ENCODE data around the gene CRYGS.
A peak's percentile ranks its signal among the peaks of the same experiment; 100 is the strongest.

The CRYGS gene

GRCh38 chr3:186567072-186567921, 23.1 kb upstream of the CRYGS start, which contains the start of gene TBCCD1 (continued):
- TF ChIP-seq PBX3 (CRISPR knock-in tag; IDR thresholded peaks at IDR 0.05) (0 out of 2 replicates have a peak, but pooled peaks have one; percentile 43), ZFP37 (tag by site-specific recombination; IDR thresholded peaks at IDR 0.05) (peak; percentile 38; the same call in 1 of the 2 replicates), ZNF677 (tag by site-specific recombination; IDR thresholded peaks at IDR 0.05) (0 out of 2 replicates have a peak, but pooled peaks have one; percentile 12), PRDM2 (tag by site-specific recombination; IDR thresholded peaks at IDR 0.05; ENCODE audit: borderline replicate concordance) (no peak)

- POLR2A ChIA-PET = interaction anchor here (1.3 to 1.4 kb wide), 2 partner anchors 50 to 217 kb away, joined by 3 read pairs; partner anchors contain the start of gene EIF4A2
- H3K9me3 ChIP-seq (ENCODE audit: control insufficient read depth, insufficient read depth, low read depth, low read length) = no peaks in the 10 kb centered on the region
- peaks cover 0 to 20% of the 10 kb centered on the region in 2 experiments; a peak in 1 of 3 replicates for H3K36me3 ChIP-seq (ENCODE audit: control insufficient read depth in 2 of 2, insufficient read depth in 1 of 2, low read length in 2 of 2)
- CTCF ChIA-PET = no interaction called here
- no peaks in the 10 kb centered on the region for H3K4me1 ChIP-seq (ENCODE audit: control insufficient read depth, insufficient read depth, low read length)
- peak overlapping the region; percentile 68; the same call in 1 of the 2 replicates for H3K27ac ChIP-seq (ENCODE audit: extremely low read depth, low read depth, low read length)
- peak overlapping the region; percentile 71 for H3K4me3 ChIP-seq (ENCODE audit: low read depth, low read length)
- TF ChIP-seq CTCF (tag by site-specific recombination; IDR thresholded peaks at IDR 0.05) (peak; percentile 15; the same call in 1 of the 2 replicates), ZNF37A (tag by site-specific recombination; IDR thresholded peaks at IDR 0.05) (no peak), BCL6B (tag by site-specific recombination; IDR thresholded peaks at IDR 0.05) (no peak), ZNF398 (tag by site-specific recombination; IDR thresholded peaks at IDR 0.05) (no peak), ZBTB17 (tag by site-specific recombination; IDR thresholded peaks at IDR 0.05) (0 out of 2 replicates have a peak, but pooled peaks have one; percentile 11)
These were observed 22.5 kb upstream of the CRYGS start for GRCh38 chr3:186566772-186567071.
